K562 (cell line): Measurements from ENCODE around the gene MRPL2. TPM values are rescaled to one million over a fixed set of nuclear protein-coding genes. Genes with fewer than 3 reads are reported as not detected.

Source experiments
- CREBBP ChIP-seq: IDR thresholded peaks from one replicate; pipeline ENCODE4 v1.6.1; 2012; ENCODE audit warnings: low read depth, mild to moderate bottlenecking, control low read depth, inconsistent platforms, low read length
- ELF4 ChIP-seq: fragments of 450-650 bp; formaldehyde crosslinking; IDR thresholded peaks from 2 replicates; pipeline ENCODE4 v1.4.0; 2022; ENCODE audit warnings: missing genetic modification characterization
- FOXM1 ChIP-seq, 2 experiments: fragments of 450-650 bp in 1 of 2; sonication (generic) in 1 of 2; formaldehyde crosslinking in 1 of 2; IDR thresholded peaks; 2 replicates each; pipeline versions ENCODE4 v1.6.1 to v1.9.0; 2017 to 2022; ENCODE audit warnings: low read depth in 2 of 2, mild to moderate bottlenecking in 2 of 2, missing genetic modification reagents in 1 of 2, moderate library complexity in 1 of 2
- GATAD2A ChIP-seq: fragments of 450-650 bp; IDR thresholded peaks from 2 replicates; pipeline ENCODE4 v1.6.1; 2017
- KAT2B ChIP-seq: IDR thresholded peaks from one replicate; pipeline ENCODE4 v1.6.1; 2012; ENCODE audit warnings: low read depth, mild to moderate bottlenecking, control low read depth, inconsistent platforms, low read length, moderate library complexity
- MAZ ChIP-seq, 2 experiments: fragments of 450-650 bp in 1 of 2; sonication (generic) in 1 of 2; formaldehyde crosslinking; IDR thresholded peaks in 1 of 2; conservative IDR thresholded peaks in 1 of 2; 2 replicates each; pipeline versions ENCODE4 v1.4.0 to v1.5.0; 2020; ENCODE audit warnings: mild to moderate bottlenecking in 1 of 2, missing genetic modification reagents in 1 of 2
- RNF2 ChIP-seq: sonication (generic); IDR thresholded peaks from 2 replicates; pipeline ENCODE4 v1.6.1; 2016
- STAG1 ChIP-seq: sonication (generic); formaldehyde crosslinking; IDR thresholded peaks from 2 replicates; pipeline ENCODE4 v1.5.0; 2020; ENCODE audit warnings: missing genetic modification reagents, borderline replicate concordance
- STAT5A ChIP-seq: IDR thresholded peaks from 2 replicates; pipeline ENCODE4 v1.6.1; 2012; ENCODE audit warnings: low read length, inconsistent platforms, borderline replicate concordance
- ZFPM2 ChIP-seq: fragments of 250-450 bp; sonication (Bioruptor Pico); IDR thresholded peaks from 2 replicates; pipeline ENCODE4 v1.5.1; 2022; ENCODE audit warnings: mild to moderate bottlenecking
- ZNF232 ChIP-seq: sonication (generic); formaldehyde crosslinking; IDR thresholded peaks from 2 replicates; pipeline ENCODE4 v1.8.0; 2022; ENCODE audit warnings: mild to moderate bottlenecking, missing genetic modification reagents
- ZNF444 ChIP-seq: fragments of 250-450 bp; sonication (Bioruptor Pico); IDR thresholded peaks from 2 replicates; pipeline ENCODE4 v1.4.0; 2020; ENCODE audit warnings: mild to moderate bottlenecking, moderate library complexity
- ZNF785 ChIP-seq: fragments of 250-450 bp; sonication (Bioruptor Pico); IDR thresholded peaks from 2 replicates; pipeline ENCODE4 v1.4.0; 2020; ENCODE audit warnings: mild to moderate bottlenecking
- polyA plus RNA-seq, 8 experiments: library from polyadenylated mRNA; depleted of rRNA in 4 of 8; stranded (reverse) in 5 of 8; unstranded in 3 of 8; fragments of >200 nt; fragmentation: Nextera tagmentation in 2 of 8; fragmentation: Illumina TruSeq in 1 of 8; extraction: Ambion mirVana in 2 of 8; extraction: Trizol in 1 of 8; gene quantifications; 2 replicates each; pipeline versions ENCODE4 v1.2.1 to v1.2.3, GENCODE V29; 2011 to 2014; ENCODE audit warnings: inconsistent platforms in 1 of 8, missing spikeins in 1 of 8
- total RNA-seq, 7 experiments: library from RNA; depleted of rRNA in 6 of 7; stranded (reverse); fragments of >200 nt in 6 of 7; fragmentation: Illumina TruSeq in 2 of 7; extraction: Trizol in 2 of 7; gene quantifications; 2 replicates each; pipeline versions ENCODE4 v1.2.1 to v1.2.3, GENCODE V29; 2011 to 2021; ENCODE audit warnings: low replicate concordance in 1 of 7
- TF ChIP-seq, protein P1 (sequence below): fragments of 150-350 bp; conservative IDR thresholded peaks from 2 replicates; pipeline ENCODE4 v1.6.1; 2014; ENCODE audit warnings: low read length
- TF ChIP-seq, protein P2 (sequence below): sonication (generic); formaldehyde crosslinking; IDR thresholded peaks from 2 replicates; pipeline ENCODE4 v1.8.1; 2023; ENCODE audit warnings: mild to moderate bottlenecking, missing genetic modification reagents
- TF ChIP-seq, protein P3 (sequence below): conservative IDR thresholded peaks from 2 replicates; pipeline ENCODE4 v1.6.1; 2011; ENCODE audit warnings: low read depth, mild to moderate bottlenecking, low read length; ENCODE audit not compliant: control insufficient read depth
- TF ChIP-seq, protein P4 (sequence below): fragments of 250-450 bp; sonication (Bioruptor Pico); IDR thresholded peaks from 2 replicates; pipeline ENCODE4 v1.4.0; 2020
- TF ChIP-seq, protein P5 (sequence below): IDR thresholded peaks from 2 replicates; pipeline ENCODE4 v1.6.1; 2011; ENCODE audit not compliant: insufficient read length; ENCODE audit errors: extremely low read depth

The MRPL2 gene
- total and polyA plus RNA-seq, 9 of the 15 experiments (the other 6 are each of a cell fraction or from before 2014, with no cell fraction given): 63.1 to 262 (median 121) TPM

DNA sequence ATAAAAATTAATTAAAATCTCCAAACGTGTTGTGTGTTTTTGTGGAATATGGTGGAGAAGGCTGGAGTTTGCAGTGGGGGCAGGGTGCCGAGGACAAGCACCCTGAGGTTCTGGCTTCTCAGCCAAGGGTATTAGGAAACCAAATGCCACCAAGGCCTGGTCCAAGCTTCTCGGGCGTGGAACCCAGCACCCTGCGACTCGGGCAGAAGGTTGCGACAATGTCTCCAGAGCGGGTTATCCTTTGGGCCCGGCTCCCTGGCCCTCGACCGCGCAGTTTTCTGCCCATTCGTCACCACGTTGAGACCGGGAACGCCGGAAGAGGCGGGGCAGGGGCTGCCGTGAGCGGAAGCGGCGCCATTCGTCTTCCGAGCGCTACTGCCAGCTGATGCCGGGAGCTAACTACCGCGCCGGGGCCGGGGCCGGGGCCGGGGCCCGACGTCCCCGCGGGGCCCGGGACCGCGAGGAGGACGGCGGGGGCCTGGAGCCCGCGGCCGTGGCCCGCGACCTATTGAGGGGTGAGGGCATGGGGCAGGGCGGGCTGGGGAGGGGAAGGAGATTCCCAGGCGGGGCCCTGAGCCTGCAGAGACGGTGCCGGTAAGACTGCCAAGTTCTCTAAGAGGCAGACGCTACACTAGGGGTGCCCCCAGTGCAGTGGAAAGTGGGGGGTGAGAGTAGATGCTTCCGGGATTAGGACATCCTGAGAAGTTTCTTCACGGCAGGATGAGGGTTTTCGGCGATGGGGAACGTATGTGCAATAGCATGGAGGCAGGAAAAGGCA lies 37.8 kb downstream of the MRPL2 start, which contains the start of gene RRP36 (continued):
- TF ChIP-seq, protein P1, sequence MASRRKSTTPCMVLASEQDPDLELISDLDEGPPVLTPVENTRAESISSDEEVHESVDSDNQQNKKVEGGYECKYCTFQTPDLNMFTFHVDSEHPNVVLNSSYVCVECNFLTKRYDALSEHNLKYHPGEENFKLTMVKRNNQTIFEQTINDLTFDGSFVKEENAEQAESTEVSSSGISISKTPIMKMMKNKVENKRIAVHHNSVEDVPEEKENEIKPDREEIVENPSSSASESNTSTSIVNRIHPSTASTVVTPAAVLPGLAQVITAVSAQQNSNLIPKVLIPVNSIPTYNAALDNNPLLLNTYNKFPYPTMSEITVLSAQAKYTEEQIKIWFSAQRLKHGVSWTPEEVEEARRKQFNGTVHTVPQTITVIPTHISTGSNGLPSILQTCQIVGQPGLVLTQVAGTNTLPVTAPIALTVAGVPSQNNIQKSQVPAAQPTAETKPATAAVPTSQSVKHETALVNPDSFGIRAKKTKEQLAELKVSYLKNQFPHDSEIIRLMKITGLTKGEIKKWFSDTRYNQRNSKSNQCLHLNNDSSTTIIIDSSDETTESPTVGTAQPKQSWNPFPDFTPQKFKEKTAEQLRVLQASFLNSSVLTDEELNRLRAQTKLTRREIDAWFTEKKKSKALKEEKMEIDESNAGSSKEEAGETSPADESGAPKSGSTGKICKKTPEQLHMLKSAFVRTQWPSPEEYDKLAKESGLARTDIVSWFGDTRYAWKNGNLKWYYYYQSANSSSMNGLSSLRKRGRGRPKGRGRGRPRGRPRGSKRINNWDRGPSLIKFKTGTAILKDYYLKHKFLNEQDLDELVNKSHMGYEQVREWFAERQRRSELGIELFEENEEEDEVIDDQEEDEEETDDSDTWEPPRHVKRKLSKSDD: no peak
- TF ChIP-seq RNF2: no peak
- TF ChIP-seq STAT5A: no peak
- TF ChIP-seq CREBBP: no peak
- TF ChIP-seq, protein P2, sequence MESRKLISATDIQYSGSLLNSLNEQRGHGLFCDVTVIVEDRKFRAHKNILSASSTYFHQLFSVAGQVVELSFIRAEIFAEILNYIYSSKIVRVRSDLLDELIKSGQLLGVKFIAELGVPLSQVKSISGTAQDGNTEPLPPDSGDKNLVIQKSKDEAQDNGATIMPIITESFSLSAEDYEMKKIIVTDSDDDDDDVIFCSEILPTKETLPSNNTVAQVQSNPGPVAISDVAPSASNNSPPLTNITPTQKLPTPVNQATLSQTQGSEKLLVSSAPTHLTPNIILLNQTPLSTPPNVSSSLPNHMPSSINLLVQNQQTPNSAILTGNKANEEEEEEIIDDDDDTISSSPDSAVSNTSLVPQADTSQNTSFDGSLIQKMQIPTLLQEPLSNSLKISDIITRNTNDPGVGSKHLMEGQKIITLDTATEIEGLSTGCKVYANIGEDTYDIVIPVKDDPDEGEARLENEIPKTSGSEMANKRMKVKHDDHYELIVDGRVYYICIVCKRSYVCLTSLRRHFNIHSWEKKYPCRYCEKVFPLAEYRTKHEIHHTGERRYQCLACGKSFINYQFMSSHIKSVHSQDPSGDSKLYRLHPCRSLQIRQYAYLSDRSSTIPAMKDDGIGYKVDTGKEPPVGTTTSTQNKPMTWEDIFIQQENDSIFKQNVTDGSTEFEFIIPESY (CRISPR knock-in tag): no peak
- peak; percentile 37 to 38 for TF ChIP-seq MAZ (CRISPR knock-in tag; conservative IDR thresholded peaks at IDR 0.05 in 1 of 2, IDR thresholded peaks at IDR 0.05 in 1 of 2)
- peak; percentile 79; the same call in 1 of the 2 replicates for TF ChIP-seq ZFPM2
- TF ChIP-seq, protein P3, sequence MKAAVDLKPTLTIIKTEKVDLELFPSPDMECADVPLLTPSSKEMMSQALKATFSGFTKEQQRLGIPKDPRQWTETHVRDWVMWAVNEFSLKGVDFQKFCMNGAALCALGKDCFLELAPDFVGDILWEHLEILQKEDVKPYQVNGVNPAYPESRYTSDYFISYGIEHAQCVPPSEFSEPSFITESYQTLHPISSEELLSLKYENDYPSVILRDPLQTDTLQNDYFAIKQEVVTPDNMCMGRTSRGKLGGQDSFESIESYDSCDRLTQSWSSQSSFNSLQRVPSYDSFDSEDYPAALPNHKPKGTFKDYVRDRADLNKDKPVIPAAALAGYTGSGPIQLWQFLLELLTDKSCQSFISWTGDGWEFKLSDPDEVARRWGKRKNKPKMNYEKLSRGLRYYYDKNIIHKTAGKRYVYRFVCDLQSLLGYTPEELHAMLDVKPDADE: no peak; the same call in 1 of the 2 replicates
- TF ChIP-seq FOXM1 (IDR thresholded peaks at IDR 0.05; ENCODE audit: low read depth): no peak
- no peak for TF ChIP-seq FOXM1 (CRISPR knock-in tag; IDR thresholded peaks at IDR 0.05; ENCODE audit: low read depth)
- TF ChIP-seq, protein P4, sequence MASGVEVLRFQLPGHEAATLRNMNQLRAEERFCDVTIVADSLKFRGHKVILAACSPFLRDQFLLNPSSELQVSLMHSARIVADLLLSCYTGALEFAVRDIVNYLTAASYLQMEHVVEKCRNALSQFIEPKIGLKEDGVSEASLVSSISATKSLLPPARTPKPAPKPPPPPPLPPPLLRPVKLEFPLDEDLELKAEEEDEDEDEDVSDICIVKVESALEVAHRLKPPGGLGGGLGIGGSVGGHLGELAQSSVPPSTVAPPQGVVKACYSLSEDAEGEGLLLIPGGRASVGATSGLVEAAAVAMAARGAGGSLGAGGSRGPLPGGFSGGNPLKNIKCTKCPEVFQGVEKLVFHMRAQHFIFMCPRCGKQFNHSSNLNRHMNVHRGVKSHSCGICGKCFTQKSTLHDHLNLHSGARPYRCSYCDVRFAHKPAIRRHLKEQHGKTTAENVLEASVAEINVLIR (CRISPR knock-in tag): no peak; the same call in 1 of the 2 replicates
- no peak for TF ChIP-seq STAG1 (CRISPR knock-in tag)
- TF ChIP-seq ZNF785 (CRISPR knock-in tag): no peak
- no peak for TF ChIP-seq ZNF444 (CRISPR knock-in tag)
- TF ChIP-seq GATAD2A: no peak
- no peak for TF ChIP-seq ELF4 (CRISPR knock-in tag)
- no peak for TF ChIP-seq KAT2B
- TF ChIP-seq, protein P5, sequence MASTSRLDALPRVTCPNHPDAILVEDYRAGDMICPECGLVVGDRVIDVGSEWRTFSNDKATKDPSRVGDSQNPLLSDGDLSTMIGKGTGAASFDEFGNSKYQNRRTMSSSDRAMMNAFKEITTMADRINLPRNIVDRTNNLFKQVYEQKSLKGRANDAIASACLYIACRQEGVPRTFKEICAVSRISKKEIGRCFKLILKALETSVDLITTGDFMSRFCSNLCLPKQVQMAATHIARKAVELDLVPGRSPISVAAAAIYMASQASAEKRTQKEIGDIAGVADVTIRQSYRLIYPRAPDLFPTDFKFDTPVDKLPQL: no peak
- no peak for TF ChIP-seq ZNF232 (CRISPR knock-in tag)
